GM19397 (cell line): ENCODE data around the gene KDM3A.

Experiments used
- ATAC-seq: cut with Tn5 transposase; IDR thresholded peaks from one replicate; pipeline ENCODE4 v1.9.1; 2021; ENCODE audit warnings: mild to moderate bottlenecking, moderate library complexity; ENCODE audit not compliant: unreplicated experiment

Gene KDM3A

GRCh38 chr2:86512034-86512433 lies 70.9 kb downstream of the KDM3A start:
- ATAC-seq = no peak

GRCh38 chr2:86512892-86513291 lies 71.7 kb downstream of the KDM3A start:
- ATAC-seq = no peak

- no peak for ATAC-seq
Observed at GRCh38 chr2:86513948-86514660, 72.9 kb downstream of the KDM3A start.

- no peak for ATAC-seq
Observed at GRCh38 chr2:86518481-86518880, 77.3 kb downstream of the KDM3A start.

GRCh38 chr2:86519349-86519748 lies 78.2 kb downstream of the KDM3A start:
- no peak for ATAC-seq

- ATAC-seq = no peak
Observed at GRCh38 chr2:86520153-86520552, 79.0 kb downstream of the KDM3A start.

- no peak for ATAC-seq
Observed at GRCh38 chr2:86521922-86522321, 80.8 kb downstream of the KDM3A start.

- ATAC-seq = no peak
Observed at GRCh38 chr2:86522711-86523110, 81.5 kb downstream of the KDM3A start.

GRCh38 chr2:86523491-86523890 lies 82.3 kb downstream of the KDM3A start:
- no peak for ATAC-seq

- ATAC-seq = no peak
Observed at GRCh38 chr2:86525421-86526340, 84.5 kb downstream of the KDM3A start.

GRCh38 chr2:86533589-86533988 lies 92.4 kb downstream of the KDM3A start:
- ATAC-seq = no peak

- ATAC-seq = no peak
Observed at GRCh38 chr2:86541334-86541733, 100.2 kb downstream of the KDM3A start.
